ENCODE data around the gene DPEP3.
"Not testable (repeated sequence)": the region's sequence is repeated elsewhere in the genome, so short reads cannot be mapped to it uniquely, and the experiment has no call there.

The DPEP3 gene

GRCh38 chr16:67979955-67980678 is at the start of gene DPEP3:
Gene DPEP3, minus strand, starts transcription at chr16:67980499. Its CDS starts 119 bp downstream, at chr16:67980380.
- in situ Hi-C loops (cut with MboI; ENCODE audit: low sequenced_read_pairs) = no loop called here

DNA sequence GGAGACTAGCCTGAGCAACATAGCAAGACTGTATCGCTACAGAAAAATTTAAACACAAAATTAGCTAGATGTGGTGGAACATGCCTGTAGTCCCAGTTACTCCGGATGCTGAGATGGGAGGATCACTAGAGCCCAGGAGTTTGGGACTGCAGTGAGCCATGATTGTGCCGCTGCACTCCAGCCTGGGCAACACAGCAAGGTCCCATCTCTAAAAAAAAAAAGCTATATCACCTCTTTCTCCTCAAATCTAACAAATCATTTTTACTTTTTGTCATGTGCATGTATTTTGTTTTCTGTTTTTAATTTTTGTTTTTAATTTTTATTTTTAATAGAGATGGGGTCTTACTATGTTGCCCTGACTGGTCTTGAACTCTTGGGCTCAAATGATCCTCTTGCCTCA is 48.7 kb upstream of the DPEP3 start:
- in situ Hi-C loops (cut with MboI; ENCODE audit: low sequenced_read_pairs) = no loop called here

GRCh38 chr16:68022728-68023537 is 42.6 kb upstream of the DPEP3 start, which contains the start of the genes DDX28 and DUS2:
Gene DDX28, minus strand, starts transcription at chr16:68023232. Its CDS starts 30 bp downstream, at chr16:68023202.
Gene DUS2, plus strand, starts transcription at chr16:68023284. Its CDS starts 14,740 bp downstream, at chr16:68038024.
- in situ Hi-C loops (cut with MboI; ENCODE audit: low sequenced_read_pairs) = no loop called here

DNA sequence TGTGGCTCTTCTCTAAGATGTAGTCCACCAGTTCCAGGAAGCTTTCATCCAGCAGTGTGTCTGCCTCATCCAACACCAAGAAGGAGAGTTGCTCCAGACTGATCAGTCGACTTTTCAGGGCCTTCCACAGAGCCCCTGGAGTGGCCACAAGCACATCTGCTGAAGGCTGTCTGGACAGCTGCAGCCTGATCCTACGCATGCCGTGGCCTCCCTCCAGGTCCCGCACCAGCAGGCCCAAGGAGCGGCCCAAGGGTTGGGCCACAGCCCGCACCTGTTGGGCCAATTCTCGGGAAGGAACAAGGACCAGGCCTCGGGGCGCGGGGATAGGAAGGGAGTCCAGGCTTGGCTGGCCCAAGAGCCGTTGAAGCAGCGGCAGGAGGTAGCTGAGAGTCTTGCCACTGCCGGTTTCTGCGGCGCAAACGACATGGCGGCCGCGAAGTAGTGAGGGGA is 42.0 kb upstream of the DPEP3 start:
- in situ Hi-C loops (cut with MboI; ENCODE audit: low sequenced_read_pairs) = no loop called here

GRCh38 chr16:68021490-68021889 is 41.2 kb upstream of the DPEP3 start:
- in situ Hi-C loops (cut with MboI; ENCODE audit: low sequenced_read_pairs) = no loop called here

DNA sequence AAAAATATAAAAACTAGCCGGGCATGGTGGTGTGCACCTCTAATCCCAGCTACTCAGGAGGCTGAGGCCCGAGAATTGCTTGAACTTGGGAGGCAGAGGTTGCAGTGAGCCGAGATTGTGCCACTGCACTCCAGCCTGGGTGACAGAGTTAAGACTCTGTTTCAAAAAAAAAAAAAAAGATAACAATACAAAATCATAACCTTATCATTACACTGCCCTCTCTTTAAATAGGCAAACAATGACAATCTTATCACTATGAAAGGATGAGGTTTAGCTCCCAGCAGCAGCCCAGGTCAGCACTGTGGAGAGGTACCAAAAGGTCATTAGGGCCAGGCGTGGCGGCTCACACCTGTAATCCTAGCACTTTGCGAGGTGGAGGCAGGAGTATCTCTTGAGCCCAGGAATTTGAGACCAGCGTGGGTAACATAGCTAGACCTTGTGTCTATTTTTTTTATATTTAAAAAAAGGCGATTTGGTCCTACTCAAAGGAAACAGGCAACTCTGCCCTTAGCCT is 38.9 kb upstream of the DPEP3 start:
- in situ Hi-C loops (cut with MboI; ENCODE audit: low sequenced_read_pairs) = no loop called here

- in situ Hi-C loops (cut with MboI; ENCODE audit: low sequenced_read_pairs) = no loop called here
These were observed 35.4 kb upstream of the DPEP3 start, which contains the start of gene DPEP2NB for GRCh38 chr16:68015681-68016080. Gene DPEP2NB, minus strand, starts transcription at chr16:68015911. Its CDS starts 141 bp downstream, at chr16:68015770.

GRCh38 chr16:68013440-68013839 is 33.1 kb upstream of the DPEP3 start:
- in situ Hi-C loops (cut with MboI; ENCODE audit: low sequenced_read_pairs) = no loop called here

DNA sequence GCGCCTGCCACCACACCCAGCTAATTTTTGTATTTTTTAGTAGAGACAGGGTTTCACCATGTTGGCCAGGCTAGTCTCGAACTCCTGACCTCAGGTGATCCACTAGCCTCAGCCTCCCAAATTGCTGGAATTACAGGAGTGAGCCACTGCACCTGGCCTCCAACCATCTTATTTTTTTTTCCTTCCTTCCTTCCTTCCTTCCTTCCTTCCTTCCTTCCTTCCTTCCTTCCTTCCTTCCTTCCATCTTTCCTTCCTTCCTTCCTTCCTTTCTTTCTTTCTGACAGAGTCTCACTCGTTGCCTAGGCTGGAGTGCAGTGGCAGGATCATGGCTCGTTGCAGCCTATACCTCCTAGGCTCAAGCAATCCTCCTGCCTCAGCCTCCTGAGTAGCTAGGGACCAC is 29.6 kb upstream of the DPEP3 start:
- in situ Hi-C loops (cut with MboI; ENCODE audit: low sequenced_read_pairs) = not testable (repeated sequence)

DNA sequence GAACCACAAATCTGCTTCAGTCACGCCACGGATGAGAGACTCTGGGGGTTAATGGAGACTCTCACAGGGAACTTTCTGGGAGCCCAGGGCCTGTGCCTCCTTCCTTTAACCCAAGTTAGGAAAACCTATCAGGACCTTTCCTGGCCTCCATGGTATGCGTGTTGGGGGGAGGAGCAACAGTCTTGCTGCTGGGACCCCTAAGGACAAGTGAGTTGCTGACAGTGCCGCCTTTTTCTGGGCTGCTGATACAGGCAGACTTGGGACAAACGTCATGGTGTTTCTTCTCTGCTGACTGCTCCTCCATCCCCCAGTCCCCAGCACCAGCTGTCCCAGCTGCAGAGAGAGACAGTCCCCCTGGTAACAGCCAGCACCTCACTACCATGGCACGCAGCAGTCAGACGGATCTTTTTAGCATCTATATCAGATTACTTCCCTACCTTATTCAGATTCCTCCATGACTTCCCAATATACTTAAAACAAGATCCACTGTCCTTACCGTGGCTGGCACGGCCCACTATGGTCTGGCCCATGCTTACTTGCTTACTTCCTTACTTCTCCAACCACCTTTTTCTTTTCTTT is 28.9 kb upstream of the DPEP3 start:
- in situ Hi-C loops (cut with MboI; ENCODE audit: low sequenced_read_pairs) = no loop called here

DNA sequence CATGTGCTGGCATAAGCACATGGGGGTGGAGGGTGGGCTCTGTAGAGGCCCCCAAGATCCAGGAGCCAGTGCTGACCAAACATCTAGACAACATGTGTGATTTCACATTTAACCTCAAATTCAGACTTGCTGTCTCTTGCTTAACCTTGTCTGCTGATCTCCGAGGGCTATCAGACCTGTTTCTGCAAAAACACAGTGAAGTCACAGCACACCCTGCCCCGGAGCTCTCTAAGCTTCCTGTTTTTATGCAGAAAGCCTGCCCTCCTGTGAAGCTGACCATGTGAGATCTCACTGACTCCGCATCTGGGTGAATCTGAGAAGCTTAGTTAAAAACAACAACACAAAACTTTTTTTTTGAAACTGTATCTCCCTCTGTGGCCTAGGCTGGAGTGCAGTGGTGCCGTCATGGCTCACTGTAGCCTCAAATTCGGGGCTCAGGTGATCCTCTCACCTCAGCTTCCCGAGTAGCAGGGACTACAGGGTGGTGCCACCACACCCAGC is 25.5 kb upstream of the DPEP3 start:
- in situ Hi-C loops (cut with MboI; ENCODE audit: low sequenced_read_pairs) = no loop called here

- in situ Hi-C loops (cut with MboI; ENCODE audit: low sequenced_read_pairs) = no loop called here
These were observed 24.9 kb upstream of the DPEP3 start for GRCh38 chr16:68005211-68005610.

DNA sequence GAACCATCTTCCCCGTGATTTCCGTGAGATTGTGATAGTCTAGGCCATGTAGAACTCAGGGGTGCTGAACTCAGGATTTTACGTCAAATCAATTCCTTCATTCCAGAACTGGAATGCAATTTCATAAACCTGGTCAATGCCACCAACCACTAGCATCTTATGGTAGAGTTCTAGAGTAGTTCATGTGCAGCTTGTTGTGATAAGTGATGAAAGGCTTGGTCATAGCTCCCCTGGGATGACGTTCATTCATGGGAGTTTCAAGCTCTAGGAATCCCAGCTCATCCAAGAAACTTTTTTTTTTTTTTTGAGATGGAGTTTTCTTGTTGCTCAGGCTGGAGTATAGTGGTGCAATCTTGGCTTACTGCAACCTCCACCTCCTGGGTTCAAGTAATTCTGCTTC is 22.7 kb upstream of the DPEP3 start:
- in situ Hi-C loops (cut with MboI; ENCODE audit: low sequenced_read_pairs) = no loop called here

DNA sequence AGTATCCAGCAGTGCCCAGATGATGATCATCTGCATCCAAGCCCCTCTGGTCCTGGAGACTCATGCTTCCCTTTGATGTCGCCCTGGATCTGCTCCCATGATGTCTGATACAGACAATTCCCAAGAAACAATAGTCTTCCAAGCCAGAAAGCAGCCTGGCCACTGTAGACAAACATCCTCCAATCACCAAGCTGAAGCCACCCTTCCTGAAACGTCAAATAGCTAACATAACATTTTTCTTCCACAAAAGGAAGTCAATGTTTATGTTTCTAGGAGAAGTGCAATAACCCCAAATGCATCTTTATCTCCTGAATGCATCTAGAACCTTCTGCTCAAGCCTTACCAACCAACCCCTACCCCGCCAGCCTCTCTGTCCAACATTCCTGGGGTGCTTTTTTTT is 20.2 kb upstream of the DPEP3 start:
- in situ Hi-C loops (cut with MboI; ENCODE audit: low sequenced_read_pairs) = no loop called here

GRCh38 chr16:67999985-68000384 is 19.7 kb upstream of the DPEP3 start:
- in situ Hi-C loops (cut with MboI; ENCODE audit: low sequenced_read_pairs) = no loop called here

DNA sequence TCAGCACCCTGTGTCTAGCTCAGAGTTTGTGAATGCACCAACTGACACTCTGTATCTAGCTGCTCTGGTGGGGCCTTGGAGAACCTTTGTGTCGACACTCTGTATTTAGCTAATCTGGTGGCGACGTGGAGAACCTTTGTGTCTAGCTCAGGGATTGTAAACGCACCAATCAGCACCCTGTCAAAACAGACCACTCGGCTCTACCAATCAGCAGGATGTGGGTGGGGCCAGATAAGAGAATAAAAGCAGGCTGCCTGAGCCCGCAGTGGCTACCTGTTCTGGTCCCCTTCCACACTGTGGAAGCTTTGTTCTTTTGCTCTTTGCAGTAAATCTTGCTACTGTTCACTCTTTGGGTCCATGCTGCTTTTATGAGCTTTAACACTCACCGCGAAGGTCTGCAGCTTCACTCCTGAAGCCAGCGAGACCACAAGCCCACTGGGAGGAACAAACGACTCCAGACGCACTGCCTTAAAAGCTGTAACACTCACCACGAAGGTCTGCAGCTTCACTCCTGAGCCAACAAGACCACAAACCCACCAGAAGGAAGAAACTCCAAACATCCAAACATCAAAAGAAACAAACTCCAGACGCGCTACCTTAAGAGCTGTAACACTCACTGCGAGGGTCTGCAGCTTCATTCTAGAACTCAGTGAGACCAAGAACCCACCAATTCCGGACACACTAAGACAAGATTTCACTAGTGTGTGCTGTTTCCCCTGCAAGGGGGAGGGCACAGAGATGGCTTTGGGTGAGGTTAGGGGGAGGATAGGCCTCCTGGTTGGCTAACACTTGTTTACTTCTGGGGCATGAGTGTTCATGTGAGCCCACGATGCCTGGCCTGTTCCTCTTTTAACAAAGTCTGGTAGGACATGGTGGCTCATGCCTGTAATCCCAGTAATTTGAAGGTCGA is 18.7 kb upstream of the DPEP3 start, which contains the start of gene DPEP2:
TSS of gene DPEP2 (minus strand) at position 706 of the 910 bp plus-strand sequence. CDS start 6,272 bp downstream, outside the sequence.
- in situ Hi-C loops (cut with MboI; ENCODE audit: low sequenced_read_pairs) = not testable (repeated sequence)

GRCh38 chr16:67998231-67998778 is 18.0 kb upstream of the DPEP3 start:
- in situ Hi-C loops (cut with MboI; ENCODE audit: low sequenced_read_pairs) = not testable (repeated sequence)

DNA sequence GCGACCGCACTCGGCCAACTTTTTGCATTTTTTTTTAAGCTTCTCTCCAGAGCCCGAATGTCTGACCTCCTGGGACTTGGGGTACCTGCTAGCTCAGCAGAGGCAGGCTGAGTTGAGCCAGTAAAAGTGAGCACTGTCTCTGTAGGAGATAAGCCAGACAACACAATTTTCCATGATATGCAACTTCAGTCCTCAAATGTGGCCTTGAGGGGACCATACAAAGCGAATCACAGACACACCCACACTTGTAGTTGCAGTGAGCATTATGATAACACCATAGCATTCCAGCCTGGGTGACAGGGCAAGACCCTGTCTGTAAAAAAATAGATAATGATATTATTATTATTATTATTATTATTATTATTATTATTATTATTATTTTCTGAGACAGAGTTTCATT is 16.4 kb upstream of the DPEP3 start:
- in situ Hi-C loops (cut with MboI; ENCODE audit: low sequenced_read_pairs) = no loop called here

DNA sequence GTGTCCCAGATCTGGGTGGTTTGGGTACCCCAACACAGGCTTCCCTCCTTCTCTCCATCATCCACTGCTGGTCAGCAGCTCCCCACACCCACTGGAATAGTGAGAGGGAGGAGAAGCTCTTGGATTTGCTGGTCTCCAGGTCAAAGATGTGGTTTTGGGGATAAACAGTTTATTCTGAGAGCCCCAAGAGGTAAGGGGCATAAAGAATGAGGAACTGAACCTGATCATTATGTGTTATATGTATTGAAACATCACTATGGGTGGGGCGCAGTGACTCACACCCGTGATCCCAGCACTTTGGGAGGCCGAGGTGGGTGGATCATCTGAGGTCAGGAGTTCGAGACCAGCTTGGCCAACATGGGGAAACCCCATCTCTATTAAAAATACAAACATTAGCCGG is 15.1 kb upstream of the DPEP3 start:
- in situ Hi-C loops (cut with MboI; ENCODE audit: low sequenced_read_pairs) = no loop called here

GRCh38 chr16:67994040-67994408 is 13.7 kb upstream of the DPEP3 start:
- in situ Hi-C loops (cut with MboI; ENCODE audit: low sequenced_read_pairs) = not testable (repeated sequence)

All from hTERT RPE-1 (cell line).